ENCODE data around the gene CHST10. TPM values are rescaled to one million over a fixed set of nuclear protein-coding genes. Genes with fewer than 3 reads are reported as not detected.

CHST10 gene
- total RNA-seq, 2 donors from 2014 or later, result 17.6 to 18.5 TPM

DNA sequence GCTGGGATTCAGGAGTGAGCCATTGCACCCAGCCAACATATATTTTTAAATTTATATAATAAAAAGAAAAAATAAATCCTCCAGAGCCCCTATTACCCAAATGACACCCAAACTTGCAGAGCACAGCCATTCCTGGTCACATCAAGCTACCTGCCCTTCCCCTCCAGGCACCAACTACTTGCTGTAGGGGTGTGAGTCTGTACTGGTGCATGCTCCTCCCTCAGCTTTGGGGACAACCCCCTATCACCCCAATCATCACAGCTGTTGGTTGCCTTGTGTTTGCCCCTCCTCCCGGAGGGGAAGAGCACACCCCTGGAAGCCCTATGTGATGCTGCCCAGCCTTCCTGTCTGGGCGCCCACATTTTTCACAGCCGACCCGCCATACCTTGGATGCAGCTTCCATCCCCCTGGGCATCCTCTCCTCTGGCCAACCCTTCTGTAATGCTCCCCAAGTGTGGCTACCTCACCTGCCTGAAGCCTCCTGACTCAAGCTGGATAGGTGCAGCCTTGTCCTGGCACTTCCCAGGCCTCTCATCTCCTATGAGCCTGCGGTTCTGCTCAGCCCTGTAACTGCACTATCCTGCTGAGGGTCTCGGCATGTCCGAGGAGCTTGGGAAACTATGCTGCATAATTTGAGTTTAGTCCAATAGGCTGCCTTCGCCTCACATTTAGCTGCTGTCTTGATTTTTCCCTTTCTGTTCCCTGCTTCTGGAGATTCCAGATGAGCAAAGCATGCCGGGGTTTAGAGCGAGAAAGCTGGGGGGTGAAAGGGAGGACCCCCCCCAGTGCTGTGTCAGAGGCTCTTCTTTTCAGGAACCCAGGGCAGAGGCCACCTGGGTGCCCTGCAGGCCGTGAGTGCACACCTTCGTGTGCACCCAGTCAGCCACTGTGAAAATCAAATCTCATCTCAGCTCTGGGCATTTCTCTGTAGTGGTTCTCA lies 27.2 kb downstream of the CHST10 start:
- H3K36me3 ChIP-seq (ENCODE audit: control insufficient read depth, insufficient read depth, low read length), result peaks cover 8% of the 10 kb centered on the region
- DNase-seq, result no peak
- H3K9ac ChIP-seq (ENCODE audit: extremely low read depth, low read length, poor library complexity, severe bottlenecking), result no peak overlapping the region
- no peaks in the 10 kb centered on the region for H3K4me1 Mint-ChIP-seq
- no peaks in the 10 kb centered on the region for H3K4me1 ChIP-seq (ENCODE audit: control insufficient read depth, insufficient read depth, low read length)
- 84 to 89% methylated on average over 6 to 12 of the region's 12 CpGs for WGBS, 2 experiments (ENCODE audit: insufficient coverage in 1 of 2, insufficient read length in 1 of 2)
- peaks cover 20% of the 10 kb centered on the region for H3K36me3 Mint-ChIP-seq (ENCODE audit: low read depth)
- no peak for TF ChIP-seq CTCF (conservative IDR thresholded peaks at IDR 0.05)
- H3K9me3 ChIP-seq (ENCODE audit: control insufficient read depth, low read length), result no peaks in the 10 kb centered on the region
- H3K27ac Mint-ChIP-seq, result no peak overlapping the region
- H3K4me3 ChIP-seq (ENCODE audit: low read length), result no peak overlapping the region
- peaks cover 2% of the 10 kb centered on the region for H3K27me3 Mint-ChIP-seq (ENCODE audit: insufficient read depth)
- H3K27me3 ChIP-seq (ENCODE audit: control insufficient read depth, insufficient read depth, low read length, poor library complexity, severe bottlenecking), result no peaks in the 10 kb centered on the region
- no peaks in the 10 kb centered on the region for H3K9me3 Mint-ChIP-seq
- H3K4me3 Mint-ChIP-seq, result no peak overlapping the region
- H3K27ac ChIP-seq (ENCODE audit: low read depth, low read length), result no peak overlapping the region

DNA sequence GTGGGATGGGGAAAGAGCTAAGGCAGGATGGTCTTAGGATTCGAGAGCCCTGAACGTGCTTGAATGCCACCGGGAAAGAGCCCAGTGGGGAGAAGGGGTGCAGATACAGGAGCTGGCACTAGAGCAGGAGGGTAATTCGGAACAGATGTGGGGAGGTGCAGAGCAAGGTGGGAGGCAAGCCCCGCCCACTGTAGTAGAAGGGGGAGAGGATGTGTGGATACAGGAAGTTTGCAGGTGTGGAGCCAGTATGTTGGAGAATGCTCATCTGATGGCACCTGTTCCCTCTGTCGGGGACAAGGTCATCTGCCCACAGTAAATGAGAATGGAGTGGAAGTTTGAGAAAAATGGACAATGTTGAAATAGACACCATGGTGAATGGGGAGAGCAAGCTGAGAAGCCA lies 28.8 kb downstream of the CHST10 start:
- no peak for DNase-seq
- no peaks in the 10 kb centered on the region for H3K4me1 ChIP-seq (ENCODE audit: control insufficient read depth, insufficient read depth, low read length)
- H3K9me3 ChIP-seq (ENCODE audit: control insufficient read depth, low read length), result no peaks in the 10 kb centered on the region
- Mint-ChIP-seq H3K4me3 (no peak overlapping the region), H3K27ac (no peak overlapping the region), H3K9me3 (no peaks in the 10 kb centered on the region), H3K36me3 (ENCODE audit: low read depth) (peaks cover 14% of the 10 kb centered on the region), H3K27me3 (ENCODE audit: insufficient read depth) (peaks cover 2% of the 10 kb centered on the region), H3K4me1 (no peaks in the 10 kb centered on the region)
- H3K27ac ChIP-seq (ENCODE audit: low read depth, low read length), result no peak overlapping the region
- no peak overlapping the region for H3K9ac ChIP-seq (ENCODE audit: extremely low read depth, low read length, poor library complexity, severe bottlenecking)
- no peak overlapping the region for H3K4me3 ChIP-seq (ENCODE audit: low read length)
- no peaks in the 10 kb centered on the region for H3K27me3 ChIP-seq (ENCODE audit: control insufficient read depth, insufficient read depth, low read length, poor library complexity, severe bottlenecking)
- no peak for TF ChIP-seq CTCF (conservative IDR thresholded peaks at IDR 0.05)
- 80 to 93% methylated on average over 3 to 6 of the region's 6 CpGs for WGBS, 2 experiments (ENCODE audit: insufficient coverage in 1 of 2, insufficient read length in 1 of 2)
- H3K36me3 ChIP-seq (ENCODE audit: control insufficient read depth, insufficient read depth, low read length), result peaks cover 7% of the 10 kb centered on the region

DNA sequence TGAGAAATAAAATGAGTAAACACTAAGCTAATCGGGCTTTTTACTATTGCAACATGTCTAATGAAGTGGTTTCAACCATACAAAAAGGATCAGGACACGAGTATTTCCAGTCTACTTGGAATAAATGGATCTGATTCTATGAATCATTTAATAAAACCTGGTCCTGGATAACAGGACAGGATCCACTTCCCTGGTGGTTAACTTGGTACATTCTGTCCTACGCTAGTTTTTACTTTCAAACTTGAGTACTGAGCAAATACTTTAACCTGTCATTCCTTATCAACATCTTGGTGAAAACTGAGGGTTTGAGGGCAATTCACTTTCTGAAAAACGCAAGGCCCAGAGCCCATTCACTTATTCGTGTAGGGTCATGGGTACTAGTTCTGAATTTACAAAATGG lies 33.5 kb downstream of the CHST10 start:
- no peaks in the 10 kb centered on the region for H3K4me1 ChIP-seq (ENCODE audit: control insufficient read depth, insufficient read depth, low read length)
- H3K36me3 Mint-ChIP-seq (ENCODE audit: low read depth), result no peaks in the 10 kb centered on the region
- no peak overlapping the region for H3K9ac ChIP-seq (ENCODE audit: extremely low read depth, low read length, poor library complexity, severe bottlenecking)
- no peaks in the 10 kb centered on the region for H3K27me3 ChIP-seq (ENCODE audit: control insufficient read depth, insufficient read depth, low read length, poor library complexity, severe bottlenecking)
- H3K4me1 Mint-ChIP-seq, result no peaks in the 10 kb centered on the region
- DNase-seq, result no peak
- H3K9me3 ChIP-seq (ENCODE audit: control insufficient read depth, low read length), result no peaks in the 10 kb centered on the region
- no peaks in the 10 kb centered on the region for H3K9me3 Mint-ChIP-seq
- no peak overlapping the region for H3K27ac Mint-ChIP-seq
- 89 to 92% methylated on average over 4 to 5 of the region's 5 CpGs for WGBS, 2 experiments (ENCODE audit: insufficient coverage in 1 of 2, insufficient read length in 1 of 2)
- H3K4me3 ChIP-seq (ENCODE audit: low read length), result no peak overlapping the region
- no peak overlapping the region for H3K4me3 Mint-ChIP-seq
- no peak for TF ChIP-seq CTCF (conservative IDR thresholded peaks at IDR 0.05)
- H3K27ac ChIP-seq (ENCODE audit: low read depth, low read length), result no peak overlapping the region
- H3K27me3 Mint-ChIP-seq (ENCODE audit: insufficient read depth), result peaks cover 2% of the 10 kb centered on the region
- H3K36me3 ChIP-seq (ENCODE audit: control insufficient read depth, insufficient read depth, low read length), result no peaks in the 10 kb centered on the region

Data from endodermal cell (in vitro differentiated cells).